Nucleus accumbens (tissue), 56 donors: ENCODE measurements around the gene ALG2.

ENCODE experiments used
- DNase-seq, 56 donors: peaks; one replicate each; lab custom pipeline; 2025; lab: John Stamatoyannopoulos, UW

ALG2 gene

GRCh38 chr9:99221621-99222415 is at the start of gene ALG2, which contains the start of gene SEC61B:
ALG2 (minus strand) TSS chr9:99221942; CDS start chr9:99221894, 48 bp downstream.
SEC61B (plus strand) TSS chr9:99222282; CDS start chr9:99222364, 82 bp downstream.
- DNase-seq, result peak; percentile 77 to 97 (median 92)

- no peak for DNase-seq
Observed at GRCh38 chr9:99270491-99270890, 48.7 kb upstream of the ALG2 start.

GRCh38 chr9:99269416-99269815 is 47.7 kb upstream of the ALG2 start:
- no peak for DNase-seq

- peak in 49 of 56 donors; percentile 7 to 83 (median 52) for DNase-seq
Observed at GRCh38 chr9:99266255-99267023, 44.7 kb upstream of the ALG2 start.

- no peak for DNase-seq
Observed at GRCh38 chr9:99265691-99266090, 43.9 kb upstream of the ALG2 start.

- DNase-seq, result no peak
Observed at GRCh38 chr9:99264070-99264680, 42.4 kb upstream of the ALG2 start.

- DNase-seq, result no peak
Observed at GRCh38 chr9:99262949-99263418, 41.2 kb upstream of the ALG2 start.

- DNase-seq, result no peak
Observed at GRCh38 chr9:99261923-99262322, 40.2 kb upstream of the ALG2 start.

- peak; percentile 10 to 94 (median 77) for DNase-seq
Observed at GRCh38 chr9:99259231-99259918, 37.6 kb upstream of the ALG2 start.

GRCh38 chr9:99257723-99258389 is 36.1 kb upstream of the ALG2 start:
- no peak for DNase-seq

- DNase-seq, result no peak
Observed at GRCh38 chr9:99255651-99256050, 33.9 kb upstream of the ALG2 start.

GRCh38 chr9:99253772-99254431 is 32.2 kb upstream of the ALG2 start:
- peak in 34 of 56 donors; percentile 2 to 63 (median 24) for DNase-seq

GRCh38 chr9:99253134-99253533 is 31.4 kb upstream of the ALG2 start:
- no peak for DNase-seq

GRCh38 chr9:99251157-99251556 is 29.4 kb upstream of the ALG2 start:
- DNase-seq, result no peak

- no peak for DNase-seq
Observed at GRCh38 chr9:99249619-99250018, 27.9 kb upstream of the ALG2 start.

- DNase-seq, result no peak
Observed at GRCh38 chr9:99244344-99245260, 22.9 kb upstream of the ALG2 start.

- no peak for DNase-seq
Observed at GRCh38 chr9:99241106-99241505, 19.4 kb upstream of the ALG2 start.
